H9 (cell line): ENCODE results near the gene LTBP2. TPM values are rescaled to one million over a fixed set of nuclear protein-coding genes. Genes with fewer than 3 reads are reported as not detected.

Experiments
- DNase-seq: peaks from one replicate; pipeline ENCODE4 v3.0.0-alpha.2; 2017
- H2AFZ ChIP-seq: one replicate; pipeline ENCODE4 v1.6.1; 2013; ENCODE audit warnings: mild to moderate bottlenecking, low read length, control low read depth, moderate library complexity
- H2AK5ac ChIP-seq: 2 replicates; pipeline ENCODE4 v1.6.1; 2013; ENCODE audit warnings: low read length, control low read depth, mixed read lengths; ENCODE audit not compliant: insufficient read length
- H2BK120ac ChIP-seq: one replicate; pipeline ENCODE4 v1.6.1; 2013; ENCODE audit warnings: low read depth, mild to moderate bottlenecking, low read length, control low read depth, inconsistent platforms; ENCODE audit not compliant: poor library complexity, severe bottlenecking
- H2BK12ac ChIP-seq: 2 replicates; pipeline ENCODE4 v1.6.1; 2013; ENCODE audit warnings: low read length, control low read depth, mixed read lengths, low read depth; ENCODE audit not compliant: insufficient read length
- H2BK15ac ChIP-seq: 2 replicates; pipeline ENCODE4 v1.6.1; 2013; ENCODE audit warnings: low read depth, low read length, control low read depth
- H2BK20ac ChIP-seq: one replicate; pipeline ENCODE4 v1.6.1; 2013; ENCODE audit warnings: low read depth, mild to moderate bottlenecking, low read length, control low read depth, inconsistent platforms; ENCODE audit not compliant: poor library complexity, severe bottlenecking
- H2BK5ac ChIP-seq: 2 replicates; pipeline ENCODE4 v1.6.1; 2013; ENCODE audit warnings: low read length, control low read depth, mixed read lengths; ENCODE audit not compliant: insufficient read length
- H3K14ac ChIP-seq: 2 replicates; pipeline ENCODE4 v1.6.1; 2013; ENCODE audit warnings: low read length, control low read depth; ENCODE audit not compliant: insufficient read depth
- H3K18ac ChIP-seq: 2 replicates; pipeline ENCODE4 v1.6.1; 2013; ENCODE audit warnings: low read depth, mild to moderate bottlenecking, mixed read lengths, low read length, control low read depth; ENCODE audit not compliant: insufficient read length
- H3K23ac ChIP-seq: 2 replicates; pipeline ENCODE4 v1.6.1; 2013; ENCODE audit warnings: low read length, control low read depth, mixed read lengths, low read depth; ENCODE audit not compliant: insufficient read length
- H3K23me2 ChIP-seq: 2 replicates; pipeline ENCODE4 v1.6.1; 2013; ENCODE audit warnings: low read depth, mild to moderate bottlenecking, mixed read lengths, low read length, control low read depth; ENCODE audit not compliant: insufficient read length, poor library complexity, severe bottlenecking
- H3K27ac ChIP-seq: 2 replicates; pipeline ENCODE4 v1.5.1; 2013; ENCODE audit warnings: low read length, control low read depth, mixed read lengths, low read depth; ENCODE audit not compliant: insufficient read length
- H3K27me3 ChIP-seq: 2 replicates; pipeline ENCODE4 v1.6.1; 2013; ENCODE audit warnings: low read length, control low read depth, inconsistent platforms; ENCODE audit not compliant: insufficient read depth
- H3K4ac ChIP-seq: 2 replicates; pipeline ENCODE4 v1.6.1; 2013; ENCODE audit warnings: low read depth, mild to moderate bottlenecking, control low read depth, inconsistent platforms, low read length, moderate library complexity
- H3K4me1 ChIP-seq: 2 replicates; pipeline ENCODE4 v1.6.1; 2013; ENCODE audit warnings: low read length, control low read depth, inconsistent platforms; ENCODE audit not compliant: insufficient read depth
- H3K4me2 ChIP-seq: 2 replicates; pipeline ENCODE4 v1.6.1; 2013; ENCODE audit warnings: low read length, control low read depth, mixed read lengths; ENCODE audit not compliant: insufficient read length, insufficient read depth
- H3K56ac ChIP-seq: 2 replicates; pipeline ENCODE4 v1.6.1; 2013; ENCODE audit warnings: low read depth, mild to moderate bottlenecking, mixed read lengths, low read length, control low read depth; ENCODE audit not compliant: insufficient read length
- H3K79me1 ChIP-seq: 2 replicates; pipeline ENCODE4 v1.6.1; 2013; ENCODE audit warnings: low read depth, mild to moderate bottlenecking, moderate library complexity, low read length, control low read depth, inconsistent platforms; ENCODE audit not compliant: insufficient read depth, poor library complexity, severe bottlenecking
- H3K79me2 ChIP-seq: 2 replicates; pipeline ENCODE4 v1.6.1; 2013; ENCODE audit warnings: low read length, control low read depth, inconsistent platforms; ENCODE audit not compliant: insufficient read depth
- H3K9ac ChIP-seq: 2 replicates; pipeline ENCODE4 v1.6.1; 2013; ENCODE audit warnings: low read length, control low read depth, mixed read lengths; ENCODE audit not compliant: insufficient read length; ENCODE audit errors: extremely low read depth
- H3K9me3 ChIP-seq: one replicate; pipeline ENCODE4 v1.6.1; 2013; ENCODE audit warnings: low read depth, low read length, inconsistent platforms; ENCODE audit not compliant: control insufficient read depth
- H3T11ph ChIP-seq: one replicate; pipeline ENCODE4 v1.6.1; 2013; ENCODE audit warnings: mild to moderate bottlenecking, low read length, control low read depth, inconsistent platforms
- H4K20me1 ChIP-seq: one replicate; pipeline ENCODE4 v1.6.1; 2013; ENCODE audit not compliant: control insufficient read depth, insufficient read length, insufficient read depth
- H4K5ac ChIP-seq: 2 replicates; pipeline ENCODE4 v1.6.1; 2013; ENCODE audit warnings: low read depth, mild to moderate bottlenecking, mixed read lengths, low read length, control low read depth; ENCODE audit not compliant: insufficient read length
- H4K8ac ChIP-seq: replicated peaks from 2 replicates; pipeline ENCODE4 v1.6.1; 2013; ENCODE audit warnings: low read length, control low read depth, mixed read lengths, low read depth; ENCODE audit not compliant: insufficient read length
- H4K91ac ChIP-seq: 2 replicates; pipeline ENCODE4 v1.6.1; 2013; ENCODE audit warnings: low read depth, mild to moderate bottlenecking, moderate library complexity, mixed read lengths, low read length, control low read depth; ENCODE audit not compliant: insufficient read length
- H3K27ac Mint-ChIP-seq, 3 experiments: 2 replicates in 2 of 3; 3 replicates in 1 of 3; pipeline ENCODE4 v1.8.0; 2020 to 2021; ENCODE audit warnings: mixed read lengths in 3 of 3, mild to moderate bottlenecking in 1 of 3, moderate library complexity in 1 of 3
- H3K27me3 Mint-ChIP-seq: 2 replicates; pipeline ENCODE4 v1.8.0; 2021; ENCODE audit warnings: low read depth, mild to moderate bottlenecking, moderate library complexity, mixed read lengths
- H3K36me3 Mint-ChIP-seq, 3 experiments: 2 replicates in 2 of 3; 3 replicates in 1 of 3; pipeline ENCODE4 v1.8.0; 2020 to 2021; ENCODE audit warnings: low read depth in 3 of 3, mixed read lengths in 3 of 3; ENCODE audit not compliant: insufficient read depth in 1 of 3
- H3K4me1 Mint-ChIP-seq, 2 experiments: 2 replicates each; pipeline ENCODE4 v1.8.0; 2020; ENCODE audit warnings: mixed read lengths in 2 of 2
- H3K4me3 Mint-ChIP-seq, 2 experiments: 2 replicates in 1 of 2; 3 replicates in 1 of 2; pipeline ENCODE4 v1.8.0; 2020 to 2021; ENCODE audit warnings: mild to moderate bottlenecking in 2 of 2, mixed read lengths in 2 of 2, moderate library complexity in 1 of 2
- H3K9me3 Mint-ChIP-seq, 2 experiments: 2 replicates in 1 of 2; 3 replicates in 1 of 2; pipeline ENCODE4 v1.8.0; 2020; ENCODE audit warnings: mild to moderate bottlenecking in 2 of 2, mixed read lengths in 2 of 2, moderate library complexity in 1 of 2
- WGBS: extraction: QIAGEN DNeasy Blood & Tissue Kit; methylation state at CpG from one replicate; pipeline ENCODE4 v1.1.7; 2013; ENCODE audit warnings: missing lambda C conversion rate, low lambda C conversion rate, mixed read lengths; ENCODE audit not compliant: insufficient read length; ENCODE audit errors: extremely low coverage; 5-methylcytosine and 5-hydroxymethylcytosine counted together
- total RNA-seq: library from RNA; stranded (reverse); gene quantifications from 2 replicates; pipeline ENCODE4 v1.2.1, GENCODE V29; 2021
- TF ChIP-seq, protein P1 (sequence below): fragments of 200-600 bp; sonication (generic); conservative IDR thresholded peaks from 3 replicates; pipeline ENCODE4 v1.8.0; 2021; ENCODE audit warnings: antibody characterized with exemption, mild to moderate bottlenecking

Gene LTBP2
- total RNA-seq, 1 experiment from 2014 or later, result 0.77 TPM

DNA sequence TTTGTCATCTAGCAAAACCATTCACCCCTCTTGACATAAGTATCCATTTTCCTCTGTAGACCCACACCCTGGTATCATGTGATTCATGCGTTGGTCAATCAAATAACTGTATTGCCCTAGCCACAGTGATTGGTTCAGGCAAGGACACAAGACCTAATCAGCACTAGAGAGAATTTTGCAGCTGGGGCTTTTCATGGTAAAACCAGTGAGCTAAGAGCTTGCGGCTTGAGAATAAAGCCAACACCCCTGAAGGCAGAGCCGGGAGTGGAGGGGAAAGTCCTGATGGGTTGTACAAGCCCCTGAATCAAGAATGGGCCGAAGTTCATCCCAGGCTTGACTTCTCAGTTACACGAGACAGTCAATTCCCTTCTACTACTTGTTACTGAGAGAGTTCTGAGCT is 33.2 kb upstream of the LTBP2 start:
- Histone ChIP-seq H4K5ac (no peak overlapping the region), H2AFZ (no peak overlapping the region), H2BK20ac (no peak overlapping the region), H3K4me2 (no peak overlapping the region), H2BK15ac (no peak overlapping the region), H3K4me1 (no peaks in the 10 kb centered on the region), H3K14ac (no peak overlapping the region), H3K27me3 (no peaks in the 10 kb centered on the region), H3T11ph (no peak overlapping the region), H3K4ac (no peak overlapping the region), H3K18ac (no peak overlapping the region), H4K8ac (no peak overlapping the region), H3K27ac (no peak overlapping the region), H3K56ac (no peak overlapping the region), H3K9me3 (no peaks in the 10 kb centered on the region), H2AK5ac (no peak overlapping the region), H4K20me1 (peaks cover 2% of the 10 kb centered on the region), H2BK12ac (no peak overlapping the region), H2BK5ac (no peak overlapping the region), H3K23ac (no peak overlapping the region), H3K79me1 (no peaks in the 10 kb centered on the region), H3K23me2 (no peaks in the 10 kb centered on the region), H3K79me2 (no peaks in the 10 kb centered on the region), H2BK120ac (no peak overlapping the region), H4K91ac (no peak overlapping the region), H3K9ac (no peak overlapping the region)
- TF ChIP-seq, protein P1, sequence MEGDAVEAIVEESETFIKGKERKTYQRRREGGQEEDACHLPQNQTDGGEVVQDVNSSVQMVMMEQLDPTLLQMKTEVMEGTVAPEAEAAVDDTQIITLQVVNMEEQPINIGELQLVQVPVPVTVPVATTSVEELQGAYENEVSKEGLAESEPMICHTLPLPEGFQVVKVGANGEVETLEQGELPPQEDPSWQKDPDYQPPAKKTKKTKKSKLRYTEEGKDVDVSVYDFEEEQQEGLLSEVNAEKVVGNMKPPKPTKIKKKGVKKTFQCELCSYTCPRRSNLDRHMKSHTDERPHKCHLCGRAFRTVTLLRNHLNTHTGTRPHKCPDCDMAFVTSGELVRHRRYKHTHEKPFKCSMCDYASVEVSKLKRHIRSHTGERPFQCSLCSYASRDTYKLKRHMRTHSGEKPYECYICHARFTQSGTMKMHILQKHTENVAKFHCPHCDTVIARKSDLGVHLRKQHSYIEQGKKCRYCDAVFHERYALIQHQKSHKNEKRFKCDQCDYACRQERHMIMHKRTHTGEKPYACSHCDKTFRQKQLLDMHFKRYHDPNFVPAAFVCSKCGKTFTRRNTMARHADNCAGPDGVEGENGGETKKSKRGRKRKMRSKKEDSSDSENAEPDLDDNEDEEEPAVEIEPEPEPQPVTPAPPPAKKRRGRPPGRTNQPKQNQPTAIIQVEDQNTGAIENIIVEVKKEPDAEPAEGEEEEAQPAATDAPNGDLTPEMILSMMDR, result no peak
- peaks cover 12 to 16% of the 10 kb centered on the region in 2 experiments for H3K4me1 Mint-ChIP-seq
- H3K4me3 Mint-ChIP-seq, result no peak overlapping the region
- WGBS, result no CpG with 5 or more reads among the region's 5 CpGs
- no peaks in the 10 kb centered on the region for H3K9me3 Mint-ChIP-seq
- no peak overlapping the region for H3K27ac Mint-ChIP-seq
- no peak for DNase-seq
- H3K27me3 Mint-ChIP-seq, result peaks cover 4% of the 10 kb centered on the region
- H3K36me3 Mint-ChIP-seq, result peaks cover 0 to 1% (median 0%) of the 10 kb centered on the region in 3 experiments; a peak in 1 of 7 replicates
